GM18517 (cell line): ENCODE results near the gene PLEKHD1.

Experiments used
- ATAC-seq: cut with Tn5 transposase; IDR thresholded peaks from one replicate; pipeline ENCODE4 v1.9.1; 2021; ENCODE audit warnings: mild to moderate bottlenecking, moderate library complexity; ENCODE audit not compliant: unreplicated experiment

The PLEKHD1 gene

GRCh38 chr14:69505338-69506240, 21.1 kb downstream of the PLEKHD1 start:
- ATAC-seq = no peak

GRCh38 chr14:69506241-69506595, 21.7 kb downstream of the PLEKHD1 start:
- no peak for ATAC-seq

- ATAC-seq = no peak
Measured at GRCh38 chr14:69518289-69519101, 34.0 kb downstream of the PLEKHD1 start.

GRCh38 chr14:69519204-69520100, 34.9 kb downstream of the PLEKHD1 start:
- no peak for ATAC-seq

GRCh38 chr14:69522026-69522425, 37.5 kb downstream of the PLEKHD1 start:
- ATAC-seq = no peak

- ATAC-seq = no peak
Measured at GRCh38 chr14:69525896-69526295, 41.4 kb downstream of the PLEKHD1 start.

- ATAC-seq = no peak
Measured at GRCh38 chr14:69527635-69528034, 43.1 kb downstream of the PLEKHD1 start.

GRCh38 chr14:69528143-69528542, 43.6 kb downstream of the PLEKHD1 start:
- ATAC-seq = no peak

GRCh38 chr14:69528930-69529329, 44.4 kb downstream of the PLEKHD1 start:
- ATAC-seq = no peak

GRCh38 chr14:69529563-69529962, 45.0 kb downstream of the PLEKHD1 start:
- no peak for ATAC-seq

GRCh38 chr14:69530095-69530494, 45.6 kb downstream of the PLEKHD1 start:
- no peak for ATAC-seq

GRCh38 chr14:69531135-69531534, 46.6 kb downstream of the PLEKHD1 start:
- ATAC-seq = no peak

GRCh38 chr14:69532561-69533340, 48.2 kb downstream of the PLEKHD1 start:
- no peak for ATAC-seq

GRCh38 chr14:69535230-69535848, 50.8 kb downstream of the PLEKHD1 start:
- no peak for ATAC-seq

GRCh38 chr14:69536971-69537370, 52.4 kb downstream of the PLEKHD1 start:
- ATAC-seq = no peak

GRCh38 chr14:69537900-69538299, 53.4 kb downstream of the PLEKHD1 start:
- ATAC-seq = no peak

GRCh38 chr14:69538766-69539165, 54.2 kb downstream of the PLEKHD1 start:
- no peak for ATAC-seq

- ATAC-seq = no peak
Measured at GRCh38 chr14:69539631-69540410, 55.3 kb downstream of the PLEKHD1 start.
